Peyer's patch (tissue), 4 donors: ENCODE results near the gene TNFRSF4. TPM values are rescaled to one million over a fixed set of nuclear protein-coding genes. Genes with fewer than 3 reads are reported as not detected.

Experiments
- DNase-seq, 3 donors: peaks; one replicate each; pipeline ENCODE4 v3.0.0-alpha.2; 2017 to 2019
- H3K27ac ChIP-seq, 4 donors: fragments of 200-600 bp; sonication (generic); one replicate each; pipeline ENCODE4 v1.5.1; 2016 to 2019
- H3K27me3 ChIP-seq, 2 donors: fragments of 200-600 bp; sonication (generic); one replicate each; pipeline ENCODE4 v1.5.1; 2019
- H3K36me3 ChIP-seq, 3 donors: fragments of 200-600 bp; sonication (generic); one replicate each; pipeline ENCODE4 v1.5.1; 2016 to 2019
- H3K4me1 ChIP-seq, 4 donors: fragments of 200-600 bp; sonication (generic); one replicate each; pipeline ENCODE4 v1.5.1; 2016 to 2019
- H3K4me3 ChIP-seq, 4 donors: fragments of 200-600 bp; sonication (generic); 1 replicate in 3 of 4; 2 replicates in 1 of 4; pipeline ENCODE4 v1.5.1; 2016 to 2019; ENCODE audit warnings: mild to moderate bottlenecking in 1 of 4
- H3K9me3 ChIP-seq, 4 donors: fragments of 200-600 bp; sonication (generic); one replicate each; pipeline ENCODE4 v1.5.1; 2016 to 2019; ENCODE audit warnings: mild to moderate bottlenecking in 1 of 4
- CTCF ChIP-seq, 6 experiments: fragments of 450-650 bp in 4 of 6; fragments of 200-600 bp in 2 of 6; sonication (generic) in 1 of 6; IDR thresholded peaks; one replicate each; pipeline ENCODE4 v1.5.1; 2017 to 2019; ENCODE audit warnings: antibody characterized with exemption in 6 of 6, mild to moderate bottlenecking in 3 of 6, moderate library complexity in 1 of 6
- POLR2A ChIP-seq, 2 donors: fragments of 450-650 bp; IDR thresholded peaks; one replicate each; pipeline ENCODE4 v1.5.1; 2017; ENCODE audit warnings: antibody characterized with exemption in 2 of 2, mild to moderate bottlenecking in 2 of 2, moderate library complexity in 2 of 2
- total RNA-seq, 4 donors: library from RNA; depleted of rRNA; stranded (reverse); fragments of >200 nt; gene quantifications; one replicate each; pipeline ENCODE4 v1.1.0, GENCODE V29; 2016

TNFRSF4 gene
- total RNA-seq, 4 donors from 2014 or later: 1.6 to 9.1 (median 2.8) TPM; not detected in 1

DNA sequence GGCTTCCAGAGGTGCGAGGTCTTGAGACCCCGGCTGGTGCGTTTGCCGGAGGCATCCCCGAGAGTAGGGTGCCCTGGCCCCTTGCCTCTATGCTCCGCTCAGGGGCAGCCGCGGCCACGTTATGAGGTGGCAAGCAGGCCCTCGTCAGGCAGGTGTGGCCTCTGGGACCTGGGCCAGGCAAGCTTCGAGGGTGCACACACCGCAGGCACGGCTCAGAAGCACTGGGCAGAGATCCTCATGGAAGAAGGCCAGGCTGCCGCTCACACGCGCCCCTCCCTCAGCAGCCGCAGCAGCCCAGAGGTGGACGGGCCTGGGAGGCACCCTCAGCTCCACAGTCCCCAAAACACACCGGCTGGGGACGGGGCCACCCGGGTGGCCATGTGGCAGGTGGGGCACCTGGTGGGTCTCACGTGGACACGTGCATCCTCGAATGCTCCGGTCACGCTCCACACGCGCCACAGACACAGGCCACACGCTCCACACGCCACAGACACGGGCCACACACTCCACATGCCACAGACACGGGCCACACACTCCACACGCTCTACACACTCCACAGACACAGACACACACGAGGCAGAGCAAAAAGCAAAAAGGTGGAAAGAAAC, 11.4 kb upstream of the TNFRSF4 start:
- Histone ChIP-seq H3K9me3 (no peaks in the 10 kb centered on the region), H3K36me3 (peaks cover 0 to 91% (median 0%) of the 10 kb centered on the region in 3 donors), H3K27me3 (no peaks in the 10 kb centered on the region), H3K27ac (no peak overlapping the region), H3K4me3 (no peak overlapping the region), H3K4me1 (peaks cover 3 to 14% (median 8%) of the 10 kb centered on the region in 4 donors)
- DNase-seq: no peak
- TF ChIP-seq POLR2A (IDR thresholded peaks at IDR 0.05) (no peak), CTCF (IDR thresholded peaks at IDR 0.05) (no peak)

DNA sequence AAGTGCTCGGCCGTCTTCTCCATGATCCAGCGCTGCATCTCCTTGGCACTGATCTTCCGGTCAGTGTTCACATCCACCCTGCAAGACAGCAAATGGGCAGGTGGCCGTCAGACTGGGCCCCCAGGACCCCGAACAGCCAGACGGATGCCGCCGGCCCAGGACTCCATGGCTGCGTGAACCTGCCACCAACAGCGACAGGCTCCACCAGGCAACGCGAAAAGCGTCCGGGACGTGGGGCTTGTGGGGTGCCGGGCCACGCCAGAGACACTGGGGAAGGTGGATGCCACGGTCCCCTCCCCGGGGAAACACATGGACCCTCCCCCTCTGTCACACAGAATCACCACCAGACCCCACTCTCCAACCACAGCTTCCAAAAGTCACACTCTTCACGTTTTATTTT, 9.9 kb upstream of the TNFRSF4 start:
- H3K27ac ChIP-seq: no peak overlapping the region
- no peaks in the 10 kb centered on the region for H3K27me3 ChIP-seq
- H3K36me3 ChIP-seq: peaks cover 0 to 97% (median 0%) of the 10 kb centered on the region in 3 donors
- no peak overlapping the region for H3K4me3 ChIP-seq
- no peaks in the 10 kb centered on the region for H3K4me1 ChIP-seq
- TF ChIP-seq POLR2A (IDR thresholded peaks at IDR 0.05): no peak
- no peak for TF ChIP-seq CTCF (IDR thresholded peaks at IDR 0.05)
- no peak for DNase-seq
- no peaks in the 10 kb centered on the region for H3K9me3 ChIP-seq

- Histone ChIP-seq H3K4me1 (no peaks in the 10 kb centered on the region), H3K27ac (no peak overlapping the region), H3K9me3 (no peaks in the 10 kb centered on the region), H3K27me3 (no peaks in the 10 kb centered on the region), H3K4me3 (no peak overlapping the region), H3K36me3 (peaks cover 0 to 97% (median 0%) of the 10 kb centered on the region in 3 donors)
- TF ChIP-seq CTCF (IDR thresholded peaks at IDR 0.05): no peak
- TF ChIP-seq POLR2A (IDR thresholded peaks at IDR 0.05): no peak
- no peak for DNase-seq
These were observed 9.4 kb upstream of the TNFRSF4 start for GRCh38 chr1:1223321-1223720.

- no peak for DNase-seq
- peaks cover 0 to 97% (median 0%) of the 10 kb centered on the region in 3 donors for H3K36me3 ChIP-seq
These were observed 8.7 kb upstream of the TNFRSF4 start for GRCh38 chr1:1222575-1223225.

DNA sequence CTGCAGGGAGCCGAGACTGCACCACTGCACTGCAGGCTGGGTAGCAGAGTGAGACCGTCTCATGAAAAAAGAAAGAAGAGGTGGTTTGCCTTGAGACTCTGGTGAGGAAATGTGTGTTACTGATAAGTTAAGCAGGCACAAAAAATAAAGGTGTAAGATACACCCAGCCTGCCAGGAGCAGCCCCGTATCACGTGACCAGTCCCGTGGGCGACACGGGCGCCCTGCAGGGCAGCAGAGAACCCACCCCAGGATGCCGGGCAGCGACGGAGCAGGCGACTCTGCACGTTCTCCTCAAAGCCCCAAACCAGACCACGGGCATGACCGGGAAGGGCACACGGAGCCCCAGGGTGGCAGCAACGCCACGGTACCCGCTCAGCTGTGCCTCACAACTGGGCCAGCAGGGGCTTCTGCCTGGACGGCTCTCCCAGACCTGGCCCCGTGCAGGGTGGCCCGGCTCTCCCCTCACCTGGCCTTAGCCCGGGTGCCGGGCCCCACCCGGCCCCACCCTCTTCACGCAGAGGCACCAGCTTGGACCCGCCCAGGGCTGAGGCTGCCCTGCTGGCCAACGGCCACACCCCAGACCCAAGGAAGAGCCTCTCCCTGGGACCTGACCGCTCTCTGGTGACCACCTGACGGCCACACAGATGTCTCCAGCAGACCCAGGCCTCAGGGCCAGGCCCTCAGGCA, 8.1 kb upstream of the TNFRSF4 start:
- peaks cover 0 to 97% (median 0%) of the 10 kb centered on the region in 3 donors for H3K36me3 ChIP-seq
- no peaks in the 10 kb centered on the region for H3K27me3 ChIP-seq
- H3K27ac ChIP-seq: no peak overlapping the region
- no peak overlapping the region for H3K4me3 ChIP-seq
- TF ChIP-seq POLR2A (IDR thresholded peaks at IDR 0.05) (no peak), CTCF (IDR thresholded peaks at IDR 0.05) (no peak)
- H3K9me3 ChIP-seq: no peaks in the 10 kb centered on the region
- no peaks in the 10 kb centered on the region for H3K4me1 ChIP-seq
- DNase-seq: no peak

More at GRCh38 chr1:1222575-1223225, 8.7 kb upstream of the TNFRSF4 start:
- no peaks in the 10 kb centered on the region for H3K9me3 ChIP-seq
- TF ChIP-seq CTCF (IDR thresholded peaks at IDR 0.05) (no peak), POLR2A (IDR thresholded peaks at IDR 0.05) (no peak)
- no peak overlapping the region for H3K27ac ChIP-seq
- no peaks in the 10 kb centered on the region for H3K4me1 ChIP-seq
- no peaks in the 10 kb centered on the region for H3K27me3 ChIP-seq
- H3K4me3 ChIP-seq: no peak overlapping the region
